Neuronal stem cell (in vitro differentiated cells): ENCODE results near the gene SEPTIN5.

Experiments used
- DNase-seq: peaks from one replicate; pipeline ENCODE4 v3.0.0-alpha.2; 2013; ENCODE audit warnings: low spot score
- H2AFZ ChIP-seq: one replicate; pipeline ENCODE4 v1.6.1; 2013; ENCODE audit warnings: mild to moderate bottlenecking, low read length, inconsistent platforms
- H2AK5ac ChIP-seq: 2 replicates; pipeline ENCODE4 v1.6.1; 2013; ENCODE audit warnings: low read depth, mild to moderate bottlenecking, inconsistent platforms, low read length, moderate library complexity, mixed read lengths
- H2BK120ac ChIP-seq: 2 replicates; pipeline ENCODE4 v1.6.1; 2013; ENCODE audit warnings: low read depth, mild to moderate bottlenecking, inconsistent platforms, low read length, moderate library complexity, mixed read lengths
- H2BK12ac ChIP-seq: one replicate; pipeline ENCODE4 v1.6.1; 2013; ENCODE audit warnings: low read length, inconsistent platforms
- H2BK15ac ChIP-seq: 2 replicates; pipeline ENCODE4 v1.6.1; 2013; ENCODE audit warnings: mild to moderate bottlenecking, low read length, inconsistent platforms, mixed read lengths
- H2BK5ac ChIP-seq: one replicate; pipeline ENCODE4 v1.6.1; 2013; ENCODE audit warnings: inconsistent platforms, mild to moderate bottlenecking, low read length, moderate library complexity
- H3K14ac ChIP-seq: one replicate; pipeline ENCODE4 v1.6.1; 2013; ENCODE audit warnings: low read length, inconsistent platforms
- H3K18ac ChIP-seq: 2 replicates; pipeline ENCODE4 v1.6.1; 2013; ENCODE audit warnings: low read length, inconsistent platforms
- H3K23ac ChIP-seq: 2 replicates; pipeline ENCODE4 v1.6.1; 2013; ENCODE audit warnings: low read depth, mild to moderate bottlenecking, mixed read lengths, low read length, inconsistent platforms; ENCODE audit not compliant: poor library complexity
- H3K27ac ChIP-seq: replicated peaks from 3 replicates; pipeline ENCODE4 v1.5.1; 2013; ENCODE audit warnings: low read length, inconsistent platforms
- H3K27me3 ChIP-seq, 3 experiments: 2 replicates each; pipeline ENCODE4 v1.6.1; 2013; ENCODE audit warnings: low read length in 3 of 3, mild to moderate bottlenecking in 2 of 3, inconsistent platforms in 1 of 3, low read depth in 1 of 3, mixed read lengths in 1 of 3, moderate library complexity in 1 of 3; ENCODE audit not compliant: control insufficient read depth in 3 of 3, insufficient read depth in 3 of 3
- H3K36me3 ChIP-seq, 2 donors: replicated peaks in 1 of 2; 2 replicates each; pipeline ENCODE4 v1.6.1; 2013; ENCODE audit warnings: low read length in 2 of 2; ENCODE audit not compliant: control insufficient read depth in 2 of 2, insufficient read depth in 2 of 2
- H3K4ac ChIP-seq: 2 replicates; pipeline ENCODE4 v1.6.1; 2013; ENCODE audit warnings: inconsistent platforms, mild to moderate bottlenecking, low read length, moderate library complexity
- H3K4me1 ChIP-seq, 2 donors: 1 replicate in 1 of 2; 2 replicates in 1 of 2; pipeline ENCODE4 v1.6.1; 2013; ENCODE audit warnings: low read length in 2 of 2, low read depth in 1 of 2; ENCODE audit not compliant: control insufficient read depth in 2 of 2, insufficient read depth in 1 of 2
- H3K4me2 ChIP-seq: one replicate; pipeline ENCODE4 v1.6.1; 2013; ENCODE audit warnings: mild to moderate bottlenecking, low read length, inconsistent platforms; ENCODE audit not compliant: insufficient read depth, poor library complexity, severe bottlenecking
- H3K4me3 ChIP-seq, 2 donors: 2 replicates each; pipeline ENCODE4 v1.5.1; 2013; ENCODE audit warnings: low read length in 2 of 2, mild to moderate bottlenecking in 2 of 2, inconsistent platforms in 1 of 2, moderate library complexity in 1 of 2
- H3K79me1 ChIP-seq: one replicate; pipeline ENCODE4 v1.6.1; 2013; ENCODE audit warnings: low read depth, mild to moderate bottlenecking, inconsistent platforms, low read length, moderate library complexity
- H3K9ac ChIP-seq: one replicate; pipeline ENCODE4 v1.6.1; 2013; ENCODE audit warnings: mild to moderate bottlenecking, low read depth, low read length, inconsistent platforms; ENCODE audit not compliant: poor library complexity
- H3K9me3 ChIP-seq, 2 donors: replicated peaks in 1 of 2; 2 replicates each; pipeline versions ENCODE3 to v1.6.1; 2013; ENCODE audit warnings: low read length in 2 of 2, mild to moderate bottlenecking in 2 of 2, inconsistent platforms in 1 of 2, low read depth in 1 of 2, mixed read lengths in 1 of 2, moderate library complexity in 1 of 2; ENCODE audit not compliant: control insufficient read depth in 2 of 2, insufficient read depth in 1 of 2
- H4K8ac ChIP-seq: one replicate; pipeline ENCODE4 v1.6.1; 2013; ENCODE audit warnings: low read depth, mild to moderate bottlenecking, inconsistent platforms, low read length, moderate library complexity
- H4K91ac ChIP-seq: one replicate; pipeline ENCODE4 v1.6.1; 2013; ENCODE audit warnings: low read length, low read depth, mild to moderate bottlenecking, inconsistent platforms; ENCODE audit not compliant: poor library complexity
- WGBS, 2 donors: extraction: QIAGEN DNeasy Blood & Tissue Kit; methylation state at CpG; one replicate each; pipeline ENCODE4 v1.1.7; 2013; ENCODE audit warnings: missing lambda C conversion rate in 2 of 2, mixed read lengths in 1 of 2; ENCODE audit not compliant: insufficient read length in 2 of 2, insufficient replicate concordance in 1 of 2; ENCODE audit errors: extremely low coverage in 2 of 2; 5-methylcytosine and 5-hydroxymethylcytosine counted together

Gene SEPTIN5

GRCh38 chr22:19748991-19749664, 34.8 kb downstream of the SEPTIN5 start:
- Histone ChIP-seq H3K4ac (no peak overlapping the region), H3K9me3 (peaks cover 0 to 4% of the 10 kb centered on the region in 2 donors), H2BK120ac (no peak overlapping the region), H2BK5ac (no peak overlapping the region), H2AK5ac (peak overlapping the region; percentile 96), H2BK15ac (peak overlapping the region; percentile 92), H3K4me2 (no peak overlapping the region), H3K23ac (peak overlapping the region; percentile 86), H3K4me3 (no peak overlapping the region), H3K9ac (no peak overlapping the region), H3K4me1 (peaks cover 17 to 32% of the 10 kb centered on the region in 2 donors), H2AFZ (no peak overlapping the region), H4K91ac (no peak overlapping the region), H3K27ac (no peak overlapping the region), H3K79me1 (peaks cover 11% of the 10 kb centered on the region), H3K27me3 (peaks cover 0 to 69% (median 15%) of the 10 kb centered on the region in 3 experiments), H2BK12ac (no peak overlapping the region), H3K36me3 (no peaks in the 10 kb centered on the region), H3K18ac (peak overlapping the region; percentile 94), H4K8ac (no peak overlapping the region), H3K14ac (no peak overlapping the region)
- DNase-seq = no peak
- WGBS, 2 donors = no CpG with 5 or more reads among the region's 15 CpGs

- peak overlapping the region; percentile 92 for H2BK15ac ChIP-seq
- peak overlapping the region; percentile 90 for H3K4ac ChIP-seq
- H2AFZ ChIP-seq = no peak overlapping the region
- WGBS, 2 donors = no CpG with 5 or more reads among the region's 12 CpGs
- no peak overlapping the region for H3K4me2 ChIP-seq
- DNase-seq = no peak
- peak overlapping the region; percentile 78 for H2BK120ac ChIP-seq
- no peak overlapping the region for H3K4me3 ChIP-seq
- H3K9me3 ChIP-seq = peaks cover 0 to 4% of the 10 kb centered on the region in 2 donors
- peak overlapping the region; percentile 86 for H3K23ac ChIP-seq
- H2AK5ac ChIP-seq = peak overlapping the region; percentile 96
- H3K9ac ChIP-seq = peak overlapping the region; percentile 78
- H3K4me1 ChIP-seq = peaks cover 17 to 33% of the 10 kb centered on the region in 2 donors
- peak overlapping the region; percentile 22 for H2BK12ac ChIP-seq
- no peak overlapping the region for H2BK5ac ChIP-seq
- peak overlapping the region; percentile 94 for H3K18ac ChIP-seq
- H3K79me1 ChIP-seq = peaks cover 7% of the 10 kb centered on the region
- H3K27me3 ChIP-seq = peaks cover 5 to 77% (median 23%) of the 10 kb centered on the region in 3 experiments
- H3K27ac ChIP-seq = no peak overlapping the region
- peak overlapping the region; percentile 15 for H4K91ac ChIP-seq
- no peaks in the 10 kb centered on the region for H3K36me3 ChIP-seq
- H4K8ac ChIP-seq = no peak overlapping the region
- peak overlapping the region; percentile 97 for H3K14ac ChIP-seq
These were observed 35.6 kb downstream of the SEPTIN5 start for GRCh38 chr22:19749876-19750275.

GRCh38 chr22:19750507-19751490, 36.5 kb downstream of the SEPTIN5 start:
- Histone ChIP-seq H2BK5ac (peak overlapping the region; percentile 62), H4K8ac (no peak overlapping the region), H3K23ac (peak overlapping the region; percentile 96), H3K9me3 (peaks cover 0 to 4% of the 10 kb centered on the region in 2 donors), H3K18ac (peak overlapping the region; percentile 94), H3K4me3 (no peak overlapping the region), H3K4me2 (no peak overlapping the region), H4K91ac (peak overlapping the region; percentile 68), H3K4ac (no peak overlapping the region), H3K36me3 (no peaks in the 10 kb centered on the region), H3K9ac (peak overlapping the region; percentile 63), H2AK5ac (peak overlapping the region; percentile 98), H3K14ac (no peak overlapping the region), H2AFZ (no peak overlapping the region), H2BK12ac (peak overlapping the region; percentile 77), H3K4me1 (peaks cover 15 to 37% of the 10 kb centered on the region in 2 donors), H3K27ac (no peak overlapping the region), H3K79me1 (peaks cover 5% of the 10 kb centered on the region), H3K27me3 (peaks cover 12 to 79% (median 32%) of the 10 kb centered on the region in 3 experiments), H2BK15ac (peak overlapping the region; percentile 97), H2BK120ac (peak overlapping the region; percentile 78)
- DNase-seq = no peak
- no CpG with 5 or more reads among the region's 27 CpGs for WGBS, 2 donors
